HepG2 (cell line): Measurements from ENCODE around the gene CCR9. TPM values are rescaled to one million over a fixed set of nuclear protein-coding genes. Genes with fewer than 3 reads are reported as not detected.

ENCODE experiments used
- CSRNP1 ChIP-seq: sonication (generic); formaldehyde crosslinking; IDR thresholded peaks from 2 replicates; pipeline ENCODE4 v1.8.1; 2023; ENCODE audit warnings: mild to moderate bottlenecking, missing genetic modification reagents
- ELF1 ChIP-seq: sonication (generic); formaldehyde crosslinking; IDR thresholded peaks from 2 replicates; pipeline ENCODE4 v1.4.0; 2020; ENCODE audit warnings: missing genetic modification reagents
- ELF4 ChIP-seq: sonication (generic); formaldehyde crosslinking; IDR thresholded peaks from 2 replicates; pipeline ENCODE4 v1.5.0; 2020; ENCODE audit warnings: missing genetic modification reagents, mild to moderate bottlenecking, moderate library complexity, borderline replicate concordance
- KIAA2018 ChIP-seq: sonication (generic); formaldehyde crosslinking; IDR thresholded peaks from 2 replicates; pipeline ENCODE4 v1.5.0; 2020; ENCODE audit warnings: mild to moderate bottlenecking, missing genetic modification reagents, borderline replicate concordance
- NCOA1 ChIP-seq: sonication (generic); formaldehyde crosslinking; IDR thresholded peaks from 2 replicates; pipeline ENCODE4 v1.9.0; 2021; ENCODE audit warnings: missing genetic modification reagents
- PTBP1 ChIP-seq: fragments of 200-400 bp; formaldehyde crosslinking; IDR thresholded peaks from 2 replicates; pipeline ENCODE4 v1.6.1; 2018; ENCODE audit warnings: low read length, low read depth; ENCODE audit not compliant: poor library complexity, severe bottlenecking
- RAD51 ChIP-seq: fragments of 450-650 bp; IDR thresholded peaks from 2 replicates; pipeline ENCODE4 v1.6.1; 2016; ENCODE audit warnings: borderline replicate concordance
- TMF1 ChIP-seq: sonication (generic); formaldehyde crosslinking; IDR thresholded peaks from 2 replicates; pipeline ENCODE4 v1.8.1; 2022; ENCODE audit warnings: low read depth, missing genetic modification reagents
- U2AF2 ChIP-seq: fragments of 200-400 bp; formaldehyde crosslinking; IDR thresholded peaks from 2 replicates; pipeline ENCODE4 v1.6.1; 2017; ENCODE audit warnings: low read depth, mild to moderate bottlenecking, low read length
- ZNF20 ChIP-seq: sonication (generic); formaldehyde crosslinking; IDR thresholded peaks from 2 replicates; pipeline ENCODE4 v1.4.0; 2020; ENCODE audit warnings: mild to moderate bottlenecking, moderate library complexity, missing genetic modification reagents
- polyA plus RNA-seq, 8 experiments: library from polyadenylated mRNA; depleted of rRNA in 3 of 8; stranded (reverse) in 7 of 8; unstranded in 1 of 8; fragments of >200 nt; fragmentation: Illumina TruSeq in 4 of 8; extraction: Trizol in 4 of 8; gene quantifications; 2 replicates each; pipeline versions ENCODE4 v1.2.1 to v1.2.3, GENCODE V29; 2011 to 2016; ENCODE audit warnings: low read depth in 4 of 8, missing spikeins in 1 of 8, mixed read lengths in 1 of 8; ENCODE audit not compliant: insufficient read depth in 1 of 8
- total RNA-seq, 5 experiments: library from RNA; depleted of rRNA; stranded (reverse); fragments of >200 nt; fragmentation: Illumina TruSeq; extraction: Trizol; gene quantifications; 2 replicates each; pipeline ENCODE4 v1.2.3, GENCODE V29; 2016; ENCODE audit warnings: low read depth in 1 of 5
- TF ChIP-seq, protein P1 (sequence below): sonication (generic); formaldehyde crosslinking; conservative IDR thresholded peaks from 2 replicates; pipeline ENCODE4 v1.4.0; 2020; ENCODE audit warnings: missing genetic modification reagents
- TF ChIP-seq, protein P2 (sequence below): sonication (generic); formaldehyde crosslinking; IDR thresholded peaks from 2 replicates; pipeline ENCODE4 v1.4.0; 2020; ENCODE audit warnings: missing genetic modification reagents

CCR9 gene
- total and polyA plus RNA-seq, 2 of the 13 experiments (the other 11 are each of a cell fraction or from before 2014, with no cell fraction given), result not detected

- TF ChIP-seq KIAA2018 (CRISPR knock-in tag), result no peak
- TF ChIP-seq, protein P1, sequence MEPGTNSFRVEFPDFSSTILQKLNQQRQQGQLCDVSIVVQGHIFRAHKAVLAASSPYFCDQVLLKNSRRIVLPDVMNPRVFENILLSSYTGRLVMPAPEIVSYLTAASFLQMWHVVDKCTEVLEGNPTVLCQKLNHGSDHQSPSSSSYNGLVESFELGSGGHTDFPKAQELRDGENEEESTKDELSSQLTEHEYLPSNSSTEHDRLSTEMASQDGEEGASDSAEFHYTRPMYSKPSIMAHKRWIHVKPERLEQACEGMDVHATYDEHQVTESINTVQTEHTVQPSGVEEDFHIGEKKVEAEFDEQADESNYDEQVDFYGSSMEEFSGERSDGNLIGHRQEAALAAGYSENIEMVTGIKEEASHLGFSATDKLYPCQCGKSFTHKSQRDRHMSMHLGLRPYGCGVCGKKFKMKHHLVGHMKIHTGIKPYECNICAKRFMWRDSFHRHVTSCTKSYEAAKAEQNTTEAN (CRISPR knock-in tag), result no peak; the same call in 1 of the 2 replicates
- no peak for TF ChIP-seq PTBP1
- TF ChIP-seq RAD51, result peak; percentile 91
- peak; percentile 67; the same call in 1 of the 2 replicates for TF ChIP-seq ELF1 (CRISPR knock-in tag)
- TF ChIP-seq ELF4 (CRISPR knock-in tag), result no peak
- TF ChIP-seq NCOA1 (CRISPR knock-in tag), result 0 out of 2 replicates have a peak, but pooled peaks have one; percentile 7
- TF ChIP-seq, protein P2, sequence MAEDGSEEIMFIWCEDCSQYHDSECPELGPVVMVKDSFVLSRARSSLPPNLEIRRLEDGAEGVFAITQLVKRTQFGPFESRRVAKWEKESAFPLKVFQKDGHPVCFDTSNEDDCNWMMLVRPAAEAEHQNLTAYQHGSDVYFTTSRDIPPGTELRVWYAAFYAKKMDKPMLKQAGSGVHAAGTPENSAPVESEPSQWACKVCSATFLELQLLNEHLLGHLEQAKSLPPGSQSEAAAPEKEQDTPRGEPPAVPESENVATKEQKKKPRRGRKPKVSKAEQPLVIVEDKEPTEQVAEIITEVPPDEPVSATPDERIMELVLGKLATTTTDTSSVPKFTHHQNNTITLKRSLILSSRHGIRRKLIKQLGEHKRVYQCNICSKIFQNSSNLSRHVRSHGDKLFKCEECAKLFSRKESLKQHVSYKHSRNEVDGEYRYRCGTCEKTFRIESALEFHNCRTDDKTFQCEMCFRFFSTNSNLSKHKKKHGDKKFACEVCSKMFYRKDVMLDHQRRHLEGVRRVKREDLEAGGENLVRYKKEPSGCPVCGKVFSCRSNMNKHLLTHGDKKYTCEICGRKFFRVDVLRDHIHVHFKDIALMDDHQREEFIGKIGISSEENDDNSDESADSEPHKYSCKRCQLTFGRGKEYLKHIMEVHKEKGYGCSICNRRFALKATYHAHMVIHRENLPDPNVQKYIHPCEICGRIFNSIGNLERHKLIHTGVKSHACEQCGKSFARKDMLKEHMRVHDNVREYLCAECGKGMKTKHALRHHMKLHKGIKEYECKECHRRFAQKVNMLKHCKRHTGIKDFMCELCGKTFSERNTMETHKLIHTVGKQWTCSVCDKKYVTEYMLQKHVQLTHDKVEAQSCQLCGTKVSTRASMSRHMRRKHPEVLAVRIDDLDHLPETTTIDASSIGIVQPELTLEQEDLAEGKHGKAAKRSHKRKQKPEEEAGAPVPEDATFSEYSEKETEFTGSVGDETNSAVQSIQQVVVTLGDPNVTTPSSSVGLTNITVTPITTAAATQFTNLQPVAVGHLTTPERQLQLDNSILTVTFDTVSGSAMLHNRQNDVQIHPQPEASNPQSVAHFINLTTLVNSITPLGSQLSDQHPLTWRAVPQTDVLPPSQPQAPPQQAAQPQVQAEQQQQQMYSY (CRISPR knock-in tag), result no peak
- peak; percentile 97 for TF ChIP-seq U2AF2
- TF ChIP-seq ZNF20 (CRISPR knock-in tag), result no peak
- 0 out of 2 replicates have a peak, but pooled peaks have one; percentile 58 for TF ChIP-seq TMF1 (CRISPR knock-in tag)
- TF ChIP-seq CSRNP1 (CRISPR knock-in tag), result peak; percentile 70; the same call in 1 of the 2 replicates
Observed at GRCh38 chr3:45841757-45842491, 44.4 kb upstream of the CCR9 start, which contains the start of gene LZTFL1 (continued).
